Hematopoietic multipotent progenitor cell treated with erythropoietin and hydrocortisone succinate and interleukin-3 and kit ligand, for 8 days (in vitro differentiated cells): ENCODE results near the gene THAP8.
"Not testable (repeated sequence)": the region's sequence is repeated elsewhere in the genome, so short reads cannot be mapped to it uniquely, and the experiment has no call there.

Experiments
- DNase-seq: peaks from one replicate; pipeline ENCODE4 v3.0.0-alpha.2; 2015

The THAP8 gene

GRCh38 chr19:36067681-36068080 lies 13.6 kb upstream of the THAP8 start:
- no peak for DNase-seq

GRCh38 chr19:36064826-36065225 lies 10.7 kb upstream of the THAP8 start:
- DNase-seq = no peak

- DNase-seq = no peak
Measured at GRCh38 chr19:36061367-36061766, 7.3 kb upstream of the THAP8 start.

GRCh38 chr19:36060430-36060829 lies 6.3 kb upstream of the THAP8 start:
- DNase-seq = peak; percentile 36

- DNase-seq = no peak
Measured at GRCh38 chr19:36059180-36059910, 5.3 kb upstream of the THAP8 start.

GRCh38 chr19:36058481-36059179 lies 4.5 kb upstream of the THAP8 start:
- DNase-seq = no peak

GRCh38 chr19:36054733-36055686 lies 925 bp upstream of the THAP8 start, which contains the start of gene WDR62:
TSS of gene WDR62 (plus strand) at chr19:36054897. CDS start at chr19:36054972, 75 bp downstream.
- DNase-seq = peak; percentile 94

GRCh38 chr19:36051637-36052036 lies 2.4 kb downstream of the THAP8 start:
- no peak for DNase-seq

GRCh38 chr19:36051236-36051635 lies 2.8 kb downstream of the THAP8 start:
- DNase-seq = no peak

GRCh38 chr19:36049080-36049698 lies 4.9 kb downstream of the THAP8 start:
- DNase-seq = peak; percentile 28

GRCh38 chr19:36047835-36048234 lies 6.2 kb downstream of the THAP8 start:
- no peak for DNase-seq

GRCh38 chr19:36046443-36047050 lies 7.5 kb downstream of the THAP8 start:
- DNase-seq = no peak

GRCh38 chr19:36043952-36044351 lies 10.1 kb downstream of the THAP8 start:
- DNase-seq = no peak

- DNase-seq = no peak
Measured at GRCh38 chr19:36041831-36042230, 12.3 kb downstream of the THAP8 start.

GRCh38 chr19:36041092-36041491 lies 13.0 kb downstream of the THAP8 start:
- not testable (repeated sequence) for DNase-seq

GRCh38 chr19:36040495-36040894 lies 13.6 kb downstream of the THAP8 start:
- DNase-seq = no peak

GRCh38 chr19:36032251-36033104 lies 21.6 kb downstream of the THAP8 start, which contains the start of gene CLIP3:
TSS of gene CLIP3 (minus strand) at chr19:36032873. CDS start at chr19:36032357, 516 bp downstream.
- DNase-seq = no peak

- no peak for DNase-seq
Measured at GRCh38 chr19:36031308-36031707, 22.8 kb downstream of the THAP8 start.

GRCh38 chr19:36030264-36031148 lies 23.6 kb downstream of the THAP8 start:
- DNase-seq = no peak
